ENCODE results near the gene LPA.

GRCh38 chr6:160519603-160520042 is 144.5 kb downstream of the LPA start:
- TF ChIP-seq CTCF (IDR thresholded peaks at IDR 0.05 in 8 of 11, conservative IDR thresholded peaks at IDR 0.05 in 3 of 11), result peak in 9 of 11 experiments; percentile 71 to 93 (median 89)
- no peak for TF ChIP-seq POLR2A (IDR thresholded peaks at IDR 0.05)
- TF ChIP-seq POLR2AphosphoS5 (IDR thresholded peaks at IDR 0.05), result no peak
